Stimulated activated CD8-positive, alpha-beta memory T cell treated with anti-CD3 and anti-CD28 coated beads, Interleukin-2, amount 100 ng/mL, for 1 hour (primary cell): Measurements from ENCODE around the gene GLIS1.

Experiments used
- DNase-seq, 2 donors: peaks; one replicate each; pipeline ENCODE4 v3.0.0-alpha.2; 2020; ENCODE audit warnings: low read depth in 2 of 2

GLIS1 gene

GRCh38 chr1:53511323-53511932 lies 227.5 kb downstream of the GLIS1 start:
- no peak for DNase-seq

- no peak for DNase-seq
Observed at GRCh38 chr1:53510215-53510614, 228.7 kb downstream of the GLIS1 start.

- DNase-seq = no peak
Observed at GRCh38 chr1:53509775-53510174, 229.2 kb downstream of the GLIS1 start.

GRCh38 chr1:53508991-53509666 lies 229.8 kb downstream of the GLIS1 start:
- DNase-seq = no peak

GRCh38 chr1:53508056-53508990 lies 230.6 kb downstream of the GLIS1 start:
- no peak for DNase-seq

- no peak for DNase-seq
Observed at GRCh38 chr1:53507116-53507820, 231.7 kb downstream of the GLIS1 start.

GRCh38 chr1:53506355-53507050 lies 232.5 kb downstream of the GLIS1 start:
- DNase-seq = no peak

GRCh38 chr1:53505891-53506290 lies 233.1 kb downstream of the GLIS1 start:
- no peak for DNase-seq

GRCh38 chr1:53505401-53505800 lies 233.6 kb downstream of the GLIS1 start:
- no peak for DNase-seq

- DNase-seq = no peak
Observed at GRCh38 chr1:53504901-53505300, 234.1 kb downstream of the GLIS1 start.

GRCh38 chr1:53503433-53504217 lies 235.3 kb downstream of the GLIS1 start:
- DNase-seq = no peak

GRCh38 chr1:53502641-53503432 lies 236.1 kb downstream of the GLIS1 start:
- no peak for DNase-seq

- DNase-seq = no peak
Observed at GRCh38 chr1:53501065-53502005, 237.6 kb downstream of the GLIS1 start.

- no peak for DNase-seq
Observed at GRCh38 chr1:53500204-53501064, 238.5 kb downstream of the GLIS1 start.

- DNase-seq = no peak
Observed at GRCh38 chr1:53499257-53500203, 239.4 kb downstream of the GLIS1 start.

GRCh38 chr1:53498555-53499131 lies 240.3 kb downstream of the GLIS1 start:
- no peak for DNase-seq
